ENCODE data around the gene EEF1A2.

Gene EEF1A2

DNA sequence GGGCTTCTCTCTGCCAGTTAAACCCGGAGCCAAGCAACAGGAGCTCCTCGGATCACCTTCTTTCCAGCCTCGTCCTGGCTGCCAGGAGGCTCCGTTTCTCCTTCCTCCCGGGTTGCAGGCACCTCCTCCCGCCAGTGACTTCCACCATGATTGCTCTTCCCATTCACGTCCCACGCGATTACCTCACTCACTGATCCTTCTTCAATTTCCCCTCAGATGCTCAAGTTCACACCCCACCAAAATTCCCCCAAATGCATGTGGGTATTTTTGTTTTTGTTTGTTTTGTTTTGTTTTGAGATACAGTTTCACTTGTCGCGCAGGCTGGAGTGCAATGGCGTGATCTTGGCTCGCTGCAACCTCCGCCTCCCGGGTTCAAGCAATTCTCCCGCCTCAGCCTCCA, 51.6 kb downstream of the EEF1A2 start:
- DNase-seq = no peak

- no peak for DNase-seq
Measured at GRCh38 chr20:63446216-63447024, 52.5 kb downstream of the EEF1A2 start.

DNA sequence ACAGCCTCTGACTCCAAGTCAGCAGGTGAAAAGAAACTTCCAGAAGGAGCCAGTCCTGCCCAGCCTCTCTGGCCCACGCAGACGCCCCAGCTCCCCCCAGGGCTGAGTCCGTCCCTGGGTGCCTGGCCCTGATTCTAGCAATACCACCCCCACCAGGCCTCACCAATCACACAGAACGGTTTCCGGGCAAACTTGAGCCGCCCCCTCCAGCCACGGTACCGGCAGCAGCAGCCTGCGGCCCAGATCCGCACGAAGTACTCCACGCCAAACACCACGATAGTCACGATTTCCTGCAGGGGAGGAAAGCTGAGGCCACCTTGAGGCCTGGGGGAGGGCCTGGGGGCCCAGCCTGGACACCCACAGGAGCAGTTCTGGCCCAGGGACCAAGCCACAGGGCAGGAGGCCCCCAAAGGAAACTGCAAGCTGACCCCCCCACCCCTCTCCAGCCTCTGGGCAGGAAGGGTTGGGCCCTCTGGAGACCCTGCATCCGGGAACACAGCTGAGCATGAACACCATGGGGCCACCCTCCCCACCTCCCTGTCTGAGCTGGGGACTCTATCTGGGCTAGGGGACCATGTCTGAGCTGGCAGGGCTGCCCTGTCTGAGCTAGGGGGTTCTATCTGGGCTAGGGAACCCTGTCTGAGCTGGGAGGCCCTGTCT, 53.7 kb downstream of the EEF1A2 start:
- no peak for DNase-seq

DNA sequence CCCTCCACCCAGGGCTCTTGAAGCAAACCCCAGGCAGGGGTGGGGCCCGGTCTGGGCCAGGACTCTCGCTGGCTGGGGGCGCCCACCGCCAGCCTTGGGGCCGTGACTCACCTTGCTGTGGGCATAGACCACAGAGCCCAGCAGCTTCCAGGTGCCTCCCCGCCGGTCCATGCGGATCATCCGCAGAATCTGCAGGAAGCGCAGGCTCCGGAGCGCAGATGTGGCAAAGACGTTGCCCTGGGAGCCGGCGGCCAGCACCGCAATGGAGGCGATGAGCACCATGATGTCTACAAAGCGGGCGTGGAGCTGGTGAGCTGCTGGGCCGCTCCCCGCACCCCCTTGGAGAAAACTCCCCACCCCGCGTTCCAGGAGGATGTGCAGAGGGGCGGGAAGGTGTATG, 54.3 kb downstream of the EEF1A2 start:
- DNase-seq = no peak

DNA sequence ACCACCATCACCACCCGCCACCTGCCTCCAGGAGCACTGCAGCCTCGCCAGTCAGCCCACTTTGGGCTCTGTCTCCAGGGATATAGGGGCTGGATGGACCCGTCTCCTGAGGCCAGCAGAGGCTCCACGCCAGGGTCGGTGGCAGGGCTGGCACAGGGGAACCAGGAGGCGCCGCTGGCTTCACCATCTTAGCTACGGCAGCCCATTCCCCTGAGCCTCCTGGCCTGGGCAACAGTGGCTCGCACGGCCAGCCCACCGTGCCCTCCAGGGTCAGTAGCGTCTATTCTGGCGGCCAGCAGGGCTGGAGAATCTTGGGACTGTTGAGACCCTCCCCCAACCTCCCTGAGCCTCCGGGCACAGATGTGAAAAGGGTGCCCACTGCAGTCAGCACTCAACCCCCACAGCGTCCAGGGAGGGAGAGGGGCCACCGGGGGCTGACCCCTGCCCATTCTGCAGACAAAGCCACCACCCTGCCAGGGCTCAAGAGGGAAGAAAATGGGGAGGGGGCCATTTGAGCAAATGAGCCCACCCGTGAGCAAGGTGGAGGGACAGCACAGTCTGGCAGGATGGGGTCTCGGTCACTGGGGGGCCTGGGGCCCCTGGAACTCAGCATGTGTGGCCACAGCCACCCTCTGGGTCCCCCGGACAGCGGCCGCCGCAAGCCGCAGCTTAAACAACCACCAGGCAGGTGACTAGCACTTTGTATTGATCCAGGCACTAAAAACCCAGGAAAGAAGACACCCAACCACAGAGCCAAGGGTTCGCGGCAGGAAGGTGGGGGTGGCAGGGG, 55.1 kb downstream of the EEF1A2 start:
- DNase-seq = no peak

GRCh38 chr20:63442100-63442493, 56.8 kb downstream of the EEF1A2 start:
- DNase-seq = peak; percentile 60

DNA sequence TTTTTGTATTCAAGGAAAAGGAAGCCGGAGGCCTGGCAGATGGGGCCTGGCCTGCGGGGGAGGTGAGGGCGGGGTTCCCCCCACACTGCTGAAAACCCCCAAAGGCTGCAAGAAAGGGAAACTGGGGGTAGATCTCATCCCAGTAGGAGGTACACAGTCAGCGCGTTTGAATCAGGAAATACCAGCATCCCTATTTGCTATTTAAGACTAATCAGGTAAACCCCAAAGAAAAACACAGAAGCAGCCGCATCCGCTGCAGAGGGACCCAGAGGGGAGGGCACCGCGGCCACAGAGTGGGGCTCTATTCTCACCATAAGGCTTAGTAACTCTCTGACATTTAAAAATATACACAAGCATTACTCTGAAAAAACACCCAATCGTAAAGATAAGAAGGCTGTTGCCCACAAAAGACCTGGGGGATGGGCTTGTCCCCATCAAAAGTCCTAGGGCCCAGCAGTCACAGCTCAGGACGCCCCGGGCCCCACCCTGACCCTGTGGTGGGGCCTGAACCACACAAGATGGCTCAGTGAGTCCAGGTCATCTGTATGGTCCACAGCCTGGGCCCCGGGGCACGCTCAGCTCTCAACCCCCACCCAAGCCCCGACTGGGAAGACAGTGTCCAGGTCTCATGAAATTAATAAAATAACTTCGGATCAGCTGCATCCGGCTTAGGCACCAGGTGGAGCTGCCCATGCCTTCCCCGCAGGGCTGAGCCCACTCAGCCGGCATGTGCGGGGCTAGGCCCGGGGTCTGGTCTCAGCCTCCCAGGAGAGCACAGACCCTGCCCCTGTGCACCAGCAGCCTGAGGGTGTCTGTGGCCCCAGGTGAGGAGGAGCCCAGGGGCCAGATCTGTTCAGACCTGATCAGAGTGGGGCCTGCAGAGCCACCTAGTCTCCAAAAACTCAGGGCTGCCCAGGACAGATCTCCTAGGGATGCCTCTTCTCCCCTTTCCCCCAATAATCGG, 57.5 kb downstream of the EEF1A2 start:
- no peak for DNase-seq

GRCh38 chr20:63440366-63440955, 58.4 kb downstream of the EEF1A2 start:
- no peak for DNase-seq

GRCh38 chr20:63439866-63440265, 59.0 kb downstream of the EEF1A2 start:
- no peak for DNase-seq

GRCh38 chr20:63438121-63438520, 60.8 kb downstream of the EEF1A2 start:
- DNase-seq = no peak
